Stimulated activated CD8-positive, alpha-beta memory T cell treated with anti-CD3 and anti-CD28 coated beads, Interleukin-7, amount 100 ng/mL, for 24 hours (primary cell): ENCODE measurements around the gene RPTOR.

Experiments used
- DNase-seq: peaks from one replicate; pipeline ENCODE4 v3.0.0-alpha.2; 2020; ENCODE audit warnings: low read depth

RPTOR gene

GRCh38 chr17:80893604-80894438 lies 349.2 kb downstream of the RPTOR start:
- DNase-seq = no peak

- DNase-seq = no peak
Measured at GRCh38 chr17:80894439-80894721, 349.7 kb downstream of the RPTOR start.

GRCh38 chr17:80894726-80895125 lies 350.1 kb downstream of the RPTOR start:
- DNase-seq = no peak

GRCh38 chr17:80895366-80895765 lies 350.7 kb downstream of the RPTOR start:
- DNase-seq = no peak

GRCh38 chr17:80898716-80899115 lies 354.1 kb downstream of the RPTOR start:
- no peak for DNase-seq

DNA sequence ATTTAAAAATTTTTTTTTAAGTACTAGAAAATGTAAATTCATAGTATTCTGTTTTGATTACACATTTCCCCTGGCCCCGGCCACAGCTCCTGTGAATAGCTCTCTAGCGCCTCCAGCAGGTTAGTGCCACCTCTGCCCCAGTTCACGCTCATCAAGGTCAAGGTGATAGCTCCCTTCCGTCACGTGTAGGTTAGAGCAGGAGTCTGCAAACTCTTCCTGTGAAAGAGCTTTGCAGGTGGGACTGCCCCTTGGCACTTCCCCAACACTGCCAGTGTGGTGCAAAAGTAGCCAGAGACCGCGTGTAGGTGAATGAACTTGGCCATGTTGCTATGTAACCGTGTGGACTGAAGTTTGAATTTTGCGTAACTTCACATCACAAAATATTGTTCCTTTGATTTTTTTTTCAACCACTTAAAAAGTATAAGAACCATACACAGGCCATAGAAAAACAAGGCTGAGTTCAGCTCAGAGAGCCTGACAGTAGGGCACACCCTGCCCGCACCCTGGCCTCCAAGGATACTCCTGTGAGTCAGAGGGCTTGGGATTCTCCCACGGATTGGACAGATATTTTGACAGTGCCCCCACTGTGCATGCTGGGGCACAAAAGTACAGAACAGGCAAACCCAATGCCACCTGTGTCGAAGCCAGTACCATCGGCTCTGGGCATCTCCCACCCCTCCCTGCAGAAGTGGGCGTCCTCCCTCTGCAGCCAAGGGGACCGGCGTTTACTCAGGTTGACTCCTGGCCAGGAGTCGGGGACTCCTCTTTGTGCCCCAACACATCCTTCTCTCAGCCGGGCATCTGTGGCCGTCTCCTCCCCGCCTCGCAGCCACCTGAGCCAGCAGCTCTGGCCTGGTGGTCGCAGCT lies 355.0 kb downstream of the RPTOR start:
- DNase-seq = peak; percentile 68

- DNase-seq = no peak
Measured at GRCh38 chr17:80901319-80901718, 356.7 kb downstream of the RPTOR start.

DNA sequence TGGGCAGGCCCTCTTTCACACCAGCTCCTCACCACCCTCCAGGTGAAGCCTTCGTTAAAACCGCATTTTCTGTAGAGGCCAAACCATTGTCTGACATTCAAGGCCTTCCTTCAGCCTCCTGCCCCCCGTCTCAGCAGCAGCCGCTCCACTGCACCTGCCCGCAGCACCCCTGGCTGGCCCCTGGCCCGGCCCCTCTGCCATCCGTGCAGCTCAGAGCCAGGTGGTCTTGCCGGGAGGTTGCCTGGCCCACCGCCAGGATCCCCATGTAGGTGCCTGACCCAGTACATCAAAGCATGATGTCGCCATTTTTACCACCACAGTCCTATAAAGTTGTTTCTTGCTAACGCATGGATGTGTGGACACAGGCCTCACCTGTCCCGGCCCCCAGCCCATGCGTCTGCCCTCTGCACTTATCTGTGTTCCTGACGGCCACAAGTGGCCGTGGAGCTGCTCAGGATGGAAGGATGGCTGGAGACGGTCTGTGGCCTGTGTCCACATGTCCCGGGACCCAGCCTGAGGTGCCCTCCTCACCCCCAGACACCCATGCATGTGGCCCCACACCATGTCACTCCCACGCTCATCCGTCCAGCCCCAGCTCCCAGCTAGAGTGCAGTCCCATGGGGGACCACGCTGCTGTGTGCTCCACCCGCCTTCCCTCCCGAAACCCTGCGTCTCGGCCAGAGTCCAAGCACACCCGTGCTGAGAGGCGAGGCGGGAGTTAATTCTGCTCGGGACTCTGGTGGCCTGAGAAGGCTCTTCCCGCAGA lies 357.7 kb downstream of the RPTOR start:
- no peak for DNase-seq

DNA sequence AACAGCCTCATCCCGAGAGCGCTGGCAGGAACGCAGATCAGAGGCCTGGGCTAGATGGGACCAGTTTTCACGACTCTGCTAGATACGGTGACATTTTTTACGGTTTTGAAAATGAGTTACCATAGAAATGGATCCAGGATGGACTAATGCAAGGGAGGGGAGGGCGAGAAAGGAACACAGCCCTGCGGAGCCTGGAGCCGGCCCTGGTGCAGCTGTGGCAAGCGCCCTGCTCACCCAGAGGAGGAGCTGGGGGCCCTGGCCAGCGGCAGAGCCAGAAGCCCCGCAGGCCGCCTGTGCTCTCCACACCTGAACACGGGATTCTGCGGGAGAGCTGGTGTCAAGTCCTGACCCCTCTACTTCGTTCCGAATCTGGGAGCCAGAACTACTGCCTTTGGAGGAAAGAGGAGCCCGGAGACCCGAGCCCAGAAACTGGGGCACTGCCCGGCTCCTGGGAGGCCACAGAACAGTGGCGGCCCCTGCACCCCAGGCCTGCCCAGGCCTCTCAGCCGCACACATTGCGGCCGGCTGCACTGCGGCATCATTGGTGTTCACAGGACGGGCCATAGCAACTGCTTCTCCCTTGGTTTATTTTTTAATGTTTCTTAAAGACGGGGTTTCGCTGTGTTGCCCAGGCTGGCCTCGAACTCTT lies 358.4 kb downstream of the RPTOR start:
- no peak for DNase-seq

DNA sequence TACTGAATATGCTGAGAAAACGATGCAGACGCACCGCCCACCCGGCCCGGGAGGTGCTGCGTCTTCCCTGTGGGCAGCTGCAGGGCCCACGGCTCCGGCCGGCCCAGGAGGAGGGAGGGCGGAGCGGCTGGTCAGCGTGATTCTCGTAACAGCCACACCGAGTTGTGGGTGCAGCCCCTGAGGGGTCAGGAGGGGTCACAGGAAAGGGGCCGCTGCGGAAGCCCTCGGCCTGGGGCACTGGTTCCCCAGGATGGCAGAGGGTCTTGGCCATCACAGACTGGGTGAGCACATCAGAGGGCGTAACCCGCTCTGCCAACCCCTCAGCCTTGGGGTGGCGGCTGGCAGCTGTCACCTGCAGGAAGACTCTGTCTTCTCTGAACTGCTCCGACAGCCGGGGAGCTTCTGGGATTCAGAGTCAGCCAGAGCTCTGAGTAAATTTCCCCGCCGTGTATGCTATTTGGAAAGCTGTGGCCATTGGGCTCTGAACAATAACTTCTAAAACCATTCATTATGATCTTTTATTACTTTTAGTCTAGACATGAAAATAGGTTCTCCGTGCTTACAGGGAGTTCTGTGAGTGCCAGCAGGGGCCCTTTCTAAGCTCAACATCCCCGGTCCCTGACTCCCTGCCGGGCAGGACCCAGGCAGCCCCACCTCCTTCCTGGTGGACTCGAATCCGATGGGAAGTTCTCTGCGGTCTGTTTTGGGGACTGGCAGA lies 359.6 kb downstream of the RPTOR start:
- no peak for DNase-seq

- no peak for DNase-seq
Measured at GRCh38 chr17:80905586-80906230, 361.1 kb downstream of the RPTOR start.

DNA sequence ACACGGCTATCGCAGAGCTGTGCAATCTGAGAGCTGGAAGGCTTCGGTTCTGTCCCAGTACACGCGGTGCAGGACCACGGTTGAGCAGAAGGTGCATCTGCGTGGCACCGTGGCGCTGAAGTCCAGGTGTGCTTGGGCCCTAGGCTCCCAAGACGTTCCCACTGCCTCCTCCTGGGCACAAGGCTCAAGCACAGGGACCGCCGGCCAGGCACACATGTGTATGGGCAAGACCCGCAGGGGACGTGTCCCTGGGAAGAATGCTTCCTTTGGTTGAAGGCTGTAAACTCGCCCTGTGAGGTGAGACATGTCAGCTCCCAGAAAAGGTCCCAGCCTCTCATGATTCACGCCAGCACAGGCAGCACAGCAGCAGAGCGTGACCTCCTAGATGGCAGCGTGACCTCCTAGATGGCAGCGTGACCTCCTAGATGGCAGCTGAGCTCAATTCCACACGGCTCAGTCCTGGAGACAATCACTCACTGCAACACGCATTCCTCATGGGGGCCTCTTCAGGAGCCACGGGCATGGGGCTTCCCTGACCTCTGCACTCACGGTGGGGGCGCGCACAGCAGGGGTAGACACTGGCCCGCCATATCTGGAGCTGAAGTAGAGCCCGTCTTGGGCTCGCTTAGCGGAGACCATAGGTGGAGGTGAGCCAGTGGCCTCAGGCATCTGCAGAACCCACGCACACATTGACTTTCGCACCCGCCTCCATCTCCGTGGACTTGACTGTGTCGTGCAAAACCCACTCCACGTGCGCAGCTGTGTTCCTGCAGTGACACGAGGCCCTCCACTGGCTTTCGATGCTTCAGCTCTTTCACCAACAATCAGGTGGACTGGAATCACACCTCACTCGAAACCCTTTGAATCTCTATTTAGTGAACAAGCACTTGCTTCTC lies 362.0 kb downstream of the RPTOR start:
- DNase-seq = no peak

- no peak for DNase-seq
Measured at GRCh38 chr17:80907281-80907680, 362.6 kb downstream of the RPTOR start.

- no peak for DNase-seq
Measured at GRCh38 chr17:80908211-80908610, 363.6 kb downstream of the RPTOR start.

DNA sequence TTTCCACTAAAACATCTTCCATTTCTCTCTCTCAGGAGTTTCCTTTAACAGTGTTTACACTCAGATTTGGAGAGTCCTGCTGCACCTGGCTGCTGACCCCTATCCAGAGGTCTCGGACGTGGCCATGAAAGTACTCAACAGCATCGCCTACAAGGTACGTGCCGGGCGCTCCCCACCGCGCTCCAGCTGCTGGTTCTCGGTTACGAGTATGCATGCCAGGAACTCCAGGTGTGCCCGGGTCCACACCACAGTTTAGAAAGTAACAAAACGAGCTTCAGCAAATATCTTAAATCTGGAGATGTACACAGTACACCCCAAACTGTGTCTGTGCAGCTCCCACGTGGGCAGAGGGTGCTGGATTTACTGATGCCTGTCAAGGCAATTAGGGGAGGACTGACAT lies 364.1 kb downstream of the RPTOR start:
- DNase-seq = no peak

DNA sequence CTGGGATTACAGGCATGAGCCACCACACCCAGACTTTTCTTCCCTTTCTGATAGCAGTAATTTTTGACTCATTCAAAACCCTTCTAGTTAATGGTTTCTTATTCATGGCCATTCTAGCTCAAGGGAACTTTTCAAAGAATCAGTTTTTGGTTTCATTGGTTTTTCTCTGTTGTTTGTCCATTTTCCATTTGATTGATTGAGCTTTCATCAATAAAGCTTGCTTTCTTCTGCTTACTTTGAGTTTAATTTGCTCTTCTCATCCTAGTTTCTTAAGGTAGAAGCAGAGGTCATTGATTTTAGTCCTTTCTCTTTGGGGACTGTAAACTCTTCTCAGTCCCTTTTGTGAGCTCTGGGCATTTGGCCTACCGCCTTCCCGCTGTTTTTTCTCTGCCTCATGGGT lies 365.0 kb downstream of the RPTOR start:
- no peak for DNase-seq

DNA sequence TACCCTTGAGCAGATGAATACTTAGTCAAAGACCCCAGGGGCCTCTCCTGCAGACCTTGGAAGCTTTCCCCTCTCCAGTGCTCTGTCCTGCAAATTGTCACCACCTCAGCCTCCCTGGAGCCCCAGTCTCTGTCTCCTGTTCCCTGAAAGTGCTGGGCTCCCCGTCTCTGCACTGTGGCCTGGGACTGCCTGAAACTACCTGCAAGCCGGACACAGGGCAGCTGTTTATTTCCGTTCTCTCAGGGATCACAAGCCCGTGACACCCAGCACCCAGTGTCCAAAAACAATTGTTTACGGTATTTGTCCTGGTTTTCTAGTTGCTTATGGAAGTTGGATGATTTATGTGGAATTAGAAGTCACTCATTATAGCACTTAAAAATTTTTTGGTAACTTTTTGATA lies 365.4 kb downstream of the RPTOR start:
- DNase-seq = no peak

DNA sequence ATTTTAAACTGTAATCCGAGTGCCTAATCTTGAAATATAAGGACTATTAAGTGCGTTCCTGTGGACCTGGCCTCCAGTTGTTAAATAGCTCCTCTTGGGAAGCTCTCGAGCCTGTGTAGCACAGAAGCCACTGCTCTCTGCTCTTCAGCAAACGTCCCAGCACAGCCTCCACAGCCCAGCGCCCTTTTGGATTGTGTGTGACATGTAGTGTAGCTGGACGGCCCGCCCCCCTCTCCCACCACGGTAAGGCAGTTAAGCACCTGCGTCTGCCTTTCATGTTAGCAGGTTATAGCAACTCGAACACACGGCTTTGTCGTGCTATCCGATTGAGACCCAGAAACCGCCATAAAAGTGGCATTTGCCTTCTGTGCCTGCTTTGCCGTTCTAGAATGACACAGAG lies 367.8 kb downstream of the RPTOR start:
- no peak for DNase-seq

DNA sequence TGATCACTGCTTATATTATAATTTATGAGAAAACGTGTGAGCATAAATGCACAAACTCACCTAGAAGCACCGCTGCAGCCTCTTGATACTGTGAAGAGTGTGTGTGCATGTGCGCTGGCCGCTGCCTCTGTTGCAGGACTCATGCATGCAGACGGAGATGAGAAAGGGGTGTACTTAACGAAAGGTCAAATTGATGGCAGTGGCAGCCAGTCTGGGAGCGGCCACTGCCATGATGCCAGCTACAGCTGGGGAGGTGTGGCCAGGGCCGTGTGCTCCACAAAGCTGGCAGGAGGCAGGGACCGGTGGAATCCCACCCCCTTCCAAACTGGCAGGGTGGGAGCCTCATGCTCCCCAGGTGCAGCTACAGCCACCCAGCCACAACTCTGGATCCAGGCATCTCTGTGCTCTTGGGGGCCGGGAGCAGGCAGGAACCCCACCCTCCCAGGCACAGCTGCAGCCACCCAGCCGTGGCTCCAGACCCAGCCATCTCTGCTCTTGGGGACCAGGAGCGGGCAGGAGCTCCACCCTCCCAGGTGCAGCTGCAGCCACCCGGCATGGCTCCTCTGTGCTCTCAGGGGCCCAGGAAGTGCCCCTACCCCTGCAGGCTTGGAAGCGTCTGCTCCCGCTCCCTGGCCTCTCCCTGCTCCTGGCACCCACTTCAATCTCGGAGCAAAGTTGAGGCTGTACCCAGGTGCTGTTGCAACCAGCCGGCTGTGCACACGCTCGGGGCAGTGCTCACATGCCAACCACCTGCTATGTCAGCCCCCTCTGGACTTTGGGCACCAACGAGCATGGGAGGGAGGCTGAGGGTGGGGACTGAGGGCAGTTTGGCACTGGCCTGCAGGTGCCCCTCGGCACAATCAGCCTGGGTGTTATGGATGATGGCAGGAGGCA lies 369.5 kb downstream of the RPTOR start:
- no peak for DNase-seq
